T follicular helper cell (primary cell): Measurements from ENCODE around the gene PTPN21.
"Not testable (repeated sequence)": the region's sequence is repeated elsewhere in the genome, so short reads cannot be mapped to it uniquely, and the experiment has no call there.

Experiments
- DNase-seq: peaks from one replicate; pipeline ENCODE4 v3.0.0-alpha.2; 2020; ENCODE audit warnings: low read depth

The PTPN21 gene

DNA sequence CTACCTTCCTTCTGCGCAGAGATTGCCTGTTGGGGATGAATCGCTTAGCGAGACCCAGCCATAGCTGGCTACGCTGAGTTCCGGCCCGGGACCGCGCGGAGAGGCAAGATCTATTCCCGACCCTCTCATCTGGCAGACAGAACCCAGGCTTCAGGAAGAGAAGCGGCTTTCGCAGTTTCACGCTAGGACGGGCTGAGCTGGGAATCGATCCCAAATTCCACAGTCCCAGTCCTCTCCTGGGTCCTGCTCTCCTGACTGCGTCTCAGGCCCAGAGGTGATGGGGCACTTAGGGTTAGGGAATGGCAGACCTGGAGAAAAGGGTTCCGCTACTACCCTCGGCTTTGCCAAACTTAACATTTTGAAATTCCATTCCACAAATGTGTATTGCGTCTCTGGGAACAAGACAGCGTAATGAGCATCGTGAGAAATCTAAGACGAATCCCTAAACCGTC is 2.8 kb downstream of the PTPN21 start:
- no peak for DNase-seq

GRCh38 chr14:88551094-88551870 is 3.5 kb downstream of the PTPN21 start:
- DNase-seq: no peak

DNA sequence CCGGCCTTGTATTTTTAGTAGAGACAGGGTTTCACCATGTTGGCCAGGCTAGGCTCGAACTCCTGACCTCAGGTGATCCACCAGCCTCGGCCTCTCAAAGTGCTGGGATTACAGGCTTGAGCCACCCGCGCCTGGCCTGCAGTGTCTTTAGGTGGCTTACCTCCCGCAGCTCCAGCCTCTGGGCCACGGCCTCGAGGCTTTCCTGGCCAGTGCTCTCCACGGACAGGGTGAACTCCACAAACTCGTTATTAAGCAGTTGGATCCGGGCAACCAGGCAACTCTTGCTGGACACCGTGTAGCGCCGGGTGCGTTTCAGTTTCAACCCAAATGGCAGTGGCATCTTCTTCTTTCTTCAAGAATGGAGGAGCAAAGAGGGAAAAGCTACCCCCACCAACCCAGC is 4.7 kb downstream of the PTPN21 start:
- no peak for DNase-seq

- no peak for DNase-seq
Measured at GRCh38 chr14:88547386-88547780, 7.4 kb downstream of the PTPN21 start.

DNA sequence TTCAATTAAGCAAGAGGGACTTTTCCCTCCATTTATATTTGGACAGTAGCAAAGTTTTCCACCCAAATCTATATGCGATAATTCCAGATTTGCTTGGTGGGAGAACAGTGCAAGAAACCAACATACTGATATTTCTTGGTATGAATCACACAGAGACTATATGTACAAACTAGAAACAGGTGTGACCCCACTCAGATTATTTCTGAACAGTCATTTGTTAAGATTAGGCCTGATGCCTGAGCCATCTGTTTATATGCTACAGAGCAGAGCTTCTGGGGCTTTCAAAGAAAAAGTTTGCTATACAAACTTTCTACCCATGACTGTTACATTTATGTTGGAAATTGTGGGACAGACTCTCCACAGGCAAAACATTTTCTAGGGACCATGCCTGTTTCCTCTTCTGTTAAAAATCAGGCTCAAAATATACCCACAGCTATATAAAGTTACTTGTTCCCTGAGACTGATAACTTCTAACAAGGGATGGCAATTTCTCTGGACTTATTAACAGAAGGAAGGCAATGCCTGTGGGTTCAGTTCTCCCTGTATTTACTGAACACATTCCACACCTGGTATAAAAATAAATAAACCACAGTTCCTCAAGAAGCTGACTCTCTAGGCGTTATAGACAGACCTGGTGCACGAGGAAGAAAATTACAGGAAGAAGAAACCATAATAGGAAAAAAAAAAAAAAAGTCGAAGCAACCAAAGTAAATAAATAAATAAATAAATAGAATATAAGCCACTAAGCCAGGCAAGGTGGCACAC is 8.0 kb downstream of the PTPN21 start:
- no peak for DNase-seq

GRCh38 chr14:88545256-88545655 is 9.6 kb downstream of the PTPN21 start:
- DNase-seq: no peak

DNA sequence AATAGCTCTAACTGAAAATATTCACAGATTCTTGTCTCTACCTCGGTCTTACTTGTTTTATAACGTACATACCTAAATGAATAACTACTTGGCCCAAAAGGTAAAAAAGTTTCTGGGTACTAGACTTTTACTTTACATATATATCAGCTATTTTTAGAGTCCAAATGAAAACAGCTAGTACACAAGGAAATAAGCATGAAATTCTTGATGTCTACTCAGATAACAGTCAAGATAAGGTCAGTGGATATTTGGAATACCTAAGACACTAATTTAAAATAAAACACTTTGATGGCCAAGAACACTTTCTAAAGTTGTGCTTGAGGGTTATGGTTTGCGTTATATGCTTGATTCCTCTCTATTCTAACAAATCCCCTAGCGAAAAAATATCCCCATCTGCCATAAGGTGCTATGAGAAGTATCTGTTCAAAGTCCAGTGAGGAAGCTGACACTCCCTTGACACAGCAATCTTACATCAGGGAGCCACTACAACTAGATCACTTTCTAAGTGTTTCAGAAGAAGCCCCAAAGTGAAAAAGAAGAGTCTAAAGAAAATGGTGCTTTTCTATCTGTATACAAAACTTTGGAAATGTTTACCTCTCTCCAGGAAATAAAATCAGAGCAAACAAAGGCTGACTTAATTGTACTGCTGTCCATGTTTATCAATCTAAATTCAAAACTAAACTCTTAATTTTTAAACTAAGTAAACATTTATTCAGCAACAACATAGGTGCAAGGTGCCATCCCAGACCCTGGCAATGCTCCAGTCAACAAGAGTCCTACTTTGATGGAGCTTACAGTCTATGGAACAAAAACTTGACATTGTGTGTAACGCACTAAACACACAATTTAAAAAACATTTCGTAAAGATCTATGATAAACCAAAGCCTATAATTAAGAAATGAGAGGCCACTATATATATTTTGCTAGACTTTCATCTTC is 11.7 kb downstream of the PTPN21 start:
- DNase-seq: no peak

- no peak for DNase-seq
Measured at GRCh38 chr14:88541324-88541723, 13.5 kb downstream of the PTPN21 start.

DNA sequence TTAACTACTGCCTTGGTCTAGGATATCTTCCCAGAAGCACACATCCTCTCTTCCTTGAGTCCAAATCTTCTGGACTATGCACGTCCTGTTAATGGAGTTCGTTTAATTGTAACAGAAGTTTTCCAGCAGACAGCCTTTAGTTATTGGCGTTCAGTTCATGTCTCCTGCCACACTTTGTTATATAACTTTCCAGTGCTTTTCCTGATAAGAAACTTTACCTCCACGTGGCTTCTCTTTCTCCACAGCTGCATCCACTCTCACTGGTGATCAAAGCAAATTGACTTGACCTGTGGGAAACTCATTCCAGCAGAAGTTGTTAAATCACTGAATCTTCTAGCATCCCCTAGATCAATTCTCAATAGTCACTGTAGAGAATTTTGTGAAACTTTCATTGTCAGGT is 19.0 kb downstream of the PTPN21 start:
- DNase-seq: no peak

- DNase-seq: no peak
Measured at GRCh38 chr14:88535149-88535548, 19.7 kb downstream of the PTPN21 start.

DNA sequence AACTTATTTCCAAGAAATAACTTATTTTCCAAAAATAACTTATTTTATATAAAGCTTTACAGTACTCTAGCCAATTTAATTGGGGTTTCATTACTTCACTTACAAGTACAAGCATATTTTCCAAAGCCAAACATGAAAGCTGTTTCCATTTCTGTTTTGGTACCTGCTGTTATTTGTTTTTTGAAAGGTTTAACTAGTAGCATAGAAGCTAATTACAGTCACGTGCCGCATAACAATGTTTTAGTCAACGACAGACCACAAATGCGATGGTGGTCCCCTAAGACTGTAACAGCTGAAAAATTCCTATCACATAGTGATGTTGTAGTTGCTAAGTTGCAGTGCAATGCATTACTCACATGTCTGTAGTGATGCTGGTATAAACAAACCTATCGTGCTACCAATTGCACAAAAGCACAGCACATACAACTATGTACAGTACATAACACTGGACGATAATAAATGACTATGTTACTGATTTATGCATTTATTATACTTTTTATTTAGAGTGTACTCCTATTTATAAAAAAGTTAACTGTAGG is 21.7 kb downstream of the PTPN21 start:
- DNase-seq: no peak

DNA sequence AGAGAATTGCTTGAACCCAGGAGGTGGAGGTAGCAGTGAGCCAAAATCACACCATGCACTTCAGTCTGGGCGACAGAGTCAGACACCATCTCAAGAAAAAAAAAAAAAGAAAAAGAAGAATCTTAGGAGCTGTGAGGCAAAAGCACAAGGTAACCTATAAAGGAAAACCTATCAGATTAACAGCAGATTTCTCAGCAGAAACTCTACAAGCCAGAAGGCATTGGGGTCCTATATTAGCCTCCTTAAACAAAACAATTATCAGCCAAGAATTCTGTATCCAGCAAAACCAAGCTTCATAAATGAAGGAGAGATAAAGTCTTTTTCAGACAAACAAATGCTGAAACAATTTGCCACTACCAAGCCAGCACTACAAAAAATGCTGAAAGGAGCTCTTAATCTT is 24.9 kb downstream of the PTPN21 start:
- not testable (repeated sequence) for DNase-seq

DNA sequence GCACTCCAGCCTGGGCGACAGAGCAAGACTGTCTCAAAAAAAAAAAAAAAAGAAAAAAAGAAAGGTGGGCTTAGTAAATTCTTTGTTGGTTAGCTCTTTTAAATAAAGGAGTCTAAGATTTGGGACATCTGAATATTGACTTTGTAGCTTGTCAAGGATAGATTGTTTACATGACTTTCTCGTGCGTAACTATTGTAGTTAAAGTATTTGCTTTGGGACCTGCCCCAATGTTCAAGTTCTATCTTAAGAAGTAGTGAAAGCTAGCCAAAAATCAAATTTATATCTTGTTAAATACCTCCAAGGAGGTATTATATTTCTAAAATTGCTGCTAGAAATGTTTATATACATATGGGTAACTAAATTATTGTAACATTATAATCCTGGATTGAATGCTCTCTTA is 32.4 kb downstream of the PTPN21 start:
- no peak for DNase-seq

GRCh38 chr14:88521818-88522217 is 33.0 kb downstream of the PTPN21 start:
- DNase-seq: no peak

- no peak for DNase-seq
Measured at GRCh38 chr14:88519907-88520306, 34.9 kb downstream of the PTPN21 start.

DNA sequence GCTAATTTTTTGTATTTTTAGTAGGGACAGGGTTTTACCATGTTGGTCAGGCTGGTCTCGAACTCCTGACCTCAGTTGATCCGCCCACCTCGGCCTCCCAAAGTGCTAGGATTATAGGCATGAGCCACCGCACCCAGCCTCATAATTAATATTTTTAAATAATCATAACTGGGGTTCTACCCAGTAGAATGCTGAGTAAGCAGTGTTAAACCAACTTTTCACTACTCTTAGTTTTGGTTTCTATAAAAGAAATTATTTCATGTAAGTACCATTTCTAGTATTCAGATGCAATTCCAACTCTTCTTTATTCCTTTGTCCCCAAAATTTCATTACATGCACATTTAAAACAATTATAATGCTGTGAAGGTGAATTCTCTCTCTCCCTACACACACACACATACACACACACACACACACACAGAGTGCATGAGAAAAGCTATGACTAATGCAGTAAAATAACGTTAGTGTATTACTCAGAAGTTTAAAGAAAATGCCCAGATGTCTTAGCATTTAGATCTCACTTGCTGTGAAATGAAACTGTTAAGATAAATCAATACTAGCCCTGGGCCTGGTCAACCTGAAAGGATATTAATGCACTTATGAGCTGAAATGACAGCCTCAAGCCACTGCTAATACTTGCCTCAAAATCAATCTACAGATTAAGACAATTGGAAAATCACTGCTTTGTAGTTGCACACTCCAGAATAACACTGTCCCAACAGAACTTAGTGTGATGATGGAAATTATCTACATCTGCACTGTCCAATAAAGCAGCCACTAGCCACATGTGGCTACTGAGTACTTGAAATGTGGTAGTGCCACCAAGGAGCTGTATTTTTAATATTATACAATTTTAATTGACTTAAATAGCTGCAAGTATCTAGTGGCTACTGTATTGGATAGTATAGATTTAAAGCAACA is 36.0 kb downstream of the PTPN21 start:
- no peak for DNase-seq

DNA sequence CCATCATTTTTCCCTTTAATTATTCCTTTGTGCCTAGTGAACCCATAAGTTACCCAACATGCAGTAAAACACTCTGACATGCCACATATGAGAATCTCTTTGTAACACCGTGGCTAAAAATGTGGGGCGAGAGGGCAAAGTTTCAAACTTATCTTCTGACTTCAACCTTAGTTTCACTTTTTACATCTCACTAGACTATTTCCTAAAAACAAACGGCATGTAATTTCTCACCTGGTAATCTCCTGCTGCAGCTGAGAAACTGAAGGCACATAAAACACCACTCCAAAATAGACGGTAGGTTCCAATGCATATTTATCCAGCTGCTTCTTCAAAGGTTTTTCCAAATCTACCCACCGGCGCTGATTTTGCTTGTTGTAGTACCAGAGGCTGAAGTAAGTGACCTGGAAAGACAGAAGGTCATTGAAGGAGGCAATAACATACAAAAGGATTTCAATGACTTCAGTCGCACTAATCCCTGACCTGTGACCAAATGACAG is 37.9 kb downstream of the PTPN21 start:
- DNase-seq: no peak

DNA sequence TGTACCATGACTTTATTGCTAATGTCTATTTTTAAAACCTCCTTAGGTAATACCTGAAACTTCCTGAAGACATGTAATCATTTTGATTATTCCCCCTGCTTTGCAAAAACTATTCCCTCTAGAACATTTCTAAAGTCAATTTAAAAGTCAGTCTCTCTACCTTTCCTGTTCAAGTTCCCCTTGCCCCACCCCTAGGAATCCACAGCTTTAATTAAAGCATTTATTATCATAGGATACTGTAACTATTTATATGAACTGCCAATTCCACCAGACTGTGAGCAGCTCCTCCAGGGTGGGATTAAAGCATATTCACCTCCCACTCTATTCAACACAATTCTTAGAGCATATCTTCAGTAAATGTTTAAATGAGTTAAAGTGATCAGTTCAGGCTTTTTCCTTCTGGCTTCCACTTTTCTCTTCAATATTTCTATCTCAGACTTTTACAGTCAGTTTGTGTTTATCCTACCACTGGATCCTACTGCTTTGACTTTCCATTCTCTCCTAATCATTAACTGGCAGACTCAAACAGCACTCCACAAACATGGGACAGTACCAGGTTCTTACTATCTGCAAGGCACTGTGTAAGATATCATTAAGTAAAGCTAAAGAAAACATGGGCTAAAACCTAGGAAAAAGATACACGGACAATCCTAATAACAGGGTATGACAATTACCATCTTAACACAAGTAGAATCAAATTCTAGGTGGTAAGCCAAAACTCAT is 39.1 kb downstream of the PTPN21 start:
- no peak for DNase-seq

DNA sequence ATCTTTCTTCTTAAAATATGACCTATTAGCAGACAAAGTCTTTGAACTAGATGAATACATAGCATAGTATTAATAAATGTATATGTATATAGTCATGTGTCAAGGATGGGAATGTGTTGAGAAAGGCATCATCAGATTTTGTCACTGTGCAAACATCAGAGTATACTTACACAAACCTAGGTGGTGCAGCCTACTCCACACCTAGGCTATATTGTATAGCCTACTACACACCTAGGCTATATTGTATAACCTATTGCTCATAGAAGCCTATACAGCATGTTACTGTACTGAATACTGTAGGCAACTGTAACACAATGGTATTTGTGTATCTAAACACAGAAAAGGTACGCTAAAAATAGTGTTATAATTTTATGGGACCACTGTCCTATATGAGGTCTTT is 47.6 kb downstream of the PTPN21 start:
- no peak for DNase-seq

DNA sequence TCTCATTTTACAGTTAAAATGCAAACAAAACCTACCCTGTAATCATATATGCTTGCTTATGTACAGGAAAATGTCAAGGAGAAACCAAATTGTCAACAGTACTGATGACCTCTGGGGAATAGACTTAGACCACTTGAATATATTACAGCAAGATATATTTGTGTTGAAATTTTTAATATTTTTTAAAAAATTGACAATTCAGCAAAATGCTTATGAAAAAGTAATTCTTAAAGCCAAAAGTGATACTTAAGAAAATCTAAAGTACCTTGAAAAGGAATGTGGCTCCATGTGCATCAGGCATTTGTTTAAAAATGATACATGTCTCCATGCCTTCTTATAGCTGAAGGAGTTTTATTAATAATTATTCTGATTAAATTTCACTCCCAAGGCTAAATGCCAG is 49.2 kb downstream of the PTPN21 start:
- no peak for DNase-seq
